NT2/D1 (cell line): ENCODE measurements around the gene KMT2C.

Source experiments
- DNase-seq: peaks from one replicate; pipeline ENCODE4 v3.0.0-alpha.2; 2011; ENCODE audit warnings: low read depth, low spot score
- H3K27me3 ChIP-seq: 2 replicates; pipeline ENCODE4 v1.6.0; 2011; ENCODE audit warnings: mild to moderate bottlenecking; ENCODE audit not compliant: insufficient read length, insufficient read depth
- H3K36me3 ChIP-seq: 2 replicates; pipeline ENCODE4 v1.6.1; 2011; ENCODE audit warnings: mild to moderate bottlenecking, low read length, mixed read lengths; ENCODE audit not compliant: insufficient read depth, insufficient read length
- H3K4me1 ChIP-seq: 2 replicates; pipeline ENCODE4 v1.5.1; 2011; ENCODE audit not compliant: insufficient read depth, insufficient read length
- H3K4me3 ChIP-seq: 2 replicates; pipeline ENCODE4 v1.5.1; 2011; ENCODE audit warnings: low read depth; ENCODE audit not compliant: insufficient read length
- H3K9ac ChIP-seq: 2 replicates; pipeline ENCODE4 v1.6.0; 2011; ENCODE audit warnings: low read depth; ENCODE audit not compliant: insufficient read length
- H3K9me3 ChIP-seq: 2 replicates; pipeline ENCODE4 v1.5.1; 2011; ENCODE audit warnings: mild to moderate bottlenecking, low read length; ENCODE audit not compliant: insufficient read depth
- SUZ12 ChIP-seq: IDR thresholded peaks from 2 replicates; pipeline ENCODE4 v1.6.1; 2011; ENCODE audit not compliant: insufficient read length, insufficient read depth; ENCODE audit errors: extremely low read depth
- YY1 ChIP-seq: IDR thresholded peaks from 2 replicates; pipeline ENCODE4 v1.6.1; 2011; ENCODE audit not compliant: insufficient read length, insufficient read depth
- ZNF274 ChIP-seq: IDR thresholded peaks from 2 replicates; pipeline ENCODE4 v1.6.1; 2011; ENCODE audit warnings: mild to moderate bottlenecking, low read depth, low read length

Gene KMT2C

GRCh38 chr7:152370297-152370696 is 65.5 kb downstream of the KMT2C start:
- Histone ChIP-seq H3K27me3 (no peaks in the 10 kb centered on the region), H3K9me3 (peaks cover 6% of the 10 kb centered on the region; the same call in 1 of the 2 replicates), H3K4me1 (no peaks in the 10 kb centered on the region), H3K36me3 (no peaks in the 10 kb centered on the region), H3K9ac (no peak overlapping the region), H3K4me3 (no peak overlapping the region)
- TF ChIP-seq YY1: no peak
- TF ChIP-seq ZNF274: no peak
- TF ChIP-seq SUZ12: no peak
- no peak for DNase-seq

DNA sequence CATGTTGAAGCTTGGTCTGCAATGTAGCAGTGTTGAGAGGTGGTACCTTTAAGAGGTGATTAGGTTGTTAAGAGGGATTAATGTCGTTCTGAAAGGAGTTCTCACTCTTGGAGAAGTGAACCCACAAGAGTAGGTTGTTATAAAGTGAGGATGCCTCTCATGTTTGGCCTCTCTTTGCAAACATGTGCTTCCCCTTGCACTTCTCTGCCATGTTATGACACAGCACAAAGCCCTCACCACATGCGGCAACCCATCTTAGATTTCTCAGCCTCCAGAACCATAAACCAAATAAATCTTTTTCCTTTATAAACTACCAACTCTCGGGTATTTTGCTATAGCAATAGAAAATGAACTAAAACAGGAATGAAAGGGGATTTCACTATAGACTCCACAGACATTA is 66.3 kb downstream of the KMT2C start:
- DNase-seq: no peak

DNA sequence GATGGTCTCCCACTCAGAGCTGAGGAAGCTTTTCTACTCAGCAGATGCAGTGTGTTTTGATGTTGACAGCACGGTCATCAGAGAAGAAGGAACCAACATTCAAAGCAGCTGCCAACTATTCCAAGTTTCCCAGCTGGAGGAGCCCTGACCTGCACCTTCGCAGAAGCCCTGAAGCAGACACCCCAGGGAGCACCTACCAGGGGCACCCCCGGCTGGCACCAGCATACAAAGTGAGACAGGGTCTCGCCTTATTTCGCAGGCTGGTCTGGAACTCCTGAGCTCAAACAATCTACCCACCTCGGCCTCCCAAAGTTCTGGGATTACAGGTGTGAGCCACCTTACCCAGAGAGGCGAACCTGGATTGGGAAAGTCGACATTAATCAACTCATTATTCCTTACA is 68.6 kb downstream of the KMT2C start:
- Histone ChIP-seq H3K4me1 (no peaks in the 10 kb centered on the region), H3K4me3 (no peak overlapping the region), H3K9me3 (no peaks in the 10 kb centered on the region; the same call in 1 of the 2 replicates), H3K9ac (no peak overlapping the region), H3K36me3 (no peaks in the 10 kb centered on the region), H3K27me3 (no peaks in the 10 kb centered on the region)
- TF ChIP-seq ZNF274: no peak
- TF ChIP-seq SUZ12: no peak
- no peak for TF ChIP-seq YY1
- no peak for DNase-seq

More for the DNA sequence above, 66.3 kb downstream of the KMT2C start:
- peaks cover 6% of the 10 kb centered on the region; the same call in 1 of the 2 replicates for H3K9me3 ChIP-seq
- no peak overlapping the region for H3K9ac ChIP-seq
- no peaks in the 10 kb centered on the region for H3K36me3 ChIP-seq
- H3K27me3 ChIP-seq: no peaks in the 10 kb centered on the region
- no peaks in the 10 kb centered on the region for H3K4me1 ChIP-seq
- TF ChIP-seq ZNF274 (no peak), SUZ12 (no peak), YY1 (no peak)
- no peak overlapping the region for H3K4me3 ChIP-seq

DNA sequence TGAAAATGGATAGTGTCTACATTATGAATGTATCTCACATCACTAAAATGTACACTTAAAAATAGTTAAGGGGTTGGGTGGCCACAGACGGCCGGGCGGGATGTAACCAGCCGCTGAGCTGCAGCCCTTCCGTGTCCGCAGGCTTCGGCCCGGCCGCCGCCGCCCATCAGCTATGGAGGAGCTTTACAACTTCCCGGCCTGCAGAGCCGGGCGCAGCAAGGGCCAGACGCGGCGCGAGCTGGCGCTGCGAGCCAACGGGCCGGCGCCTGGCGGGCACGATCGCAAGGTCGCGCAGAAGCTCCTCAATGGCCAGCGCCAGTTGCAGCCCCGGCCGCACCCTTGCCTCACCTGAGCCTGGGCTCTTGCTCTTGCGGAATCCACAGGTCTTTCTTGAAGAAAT is 69.1 kb downstream of the KMT2C start:
- TF ChIP-seq ZNF274: no peak
- TF ChIP-seq YY1: no peak
- no peak for TF ChIP-seq SUZ12
- H3K36me3 ChIP-seq: no peaks in the 10 kb centered on the region
- H3K9me3 ChIP-seq: no peaks in the 10 kb centered on the region
- H3K4me1 ChIP-seq: no peaks in the 10 kb centered on the region
- no peaks in the 10 kb centered on the region for H3K27me3 ChIP-seq
- no peak for DNase-seq
- no peak overlapping the region for H3K9ac ChIP-seq
- H3K4me3 ChIP-seq: no peak overlapping the region

DNA sequence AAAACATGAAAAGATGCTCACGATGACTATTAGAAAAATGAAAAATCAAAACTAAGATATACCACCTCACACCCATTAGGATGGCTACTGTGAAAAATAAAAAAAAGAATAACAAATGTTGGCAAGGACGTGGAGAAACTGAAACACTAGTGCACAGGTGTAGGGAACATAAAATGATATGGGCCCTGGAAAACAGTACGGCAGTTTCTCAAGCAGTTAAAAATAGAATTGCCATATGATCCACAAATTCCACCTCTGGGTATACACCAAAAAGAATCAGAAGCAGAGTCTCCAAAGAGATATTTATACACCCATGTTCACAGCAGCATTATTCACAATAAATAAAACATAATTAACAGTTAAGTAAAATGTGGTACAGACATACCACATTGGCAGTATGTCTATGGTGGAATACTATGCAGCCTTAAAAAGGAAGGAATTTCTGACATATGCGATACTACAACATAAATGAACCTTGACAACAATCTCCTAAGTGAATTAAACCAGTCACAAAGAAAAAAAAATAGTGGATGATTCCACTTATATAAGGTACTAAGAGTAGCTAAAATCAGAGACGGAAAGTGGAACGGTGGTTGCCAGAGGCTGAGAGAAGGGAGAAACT is 69.7 kb downstream of the KMT2C start:
- TF ChIP-seq SUZ12: no peak
- no peak for TF ChIP-seq YY1
- TF ChIP-seq ZNF274: no peak
- DNase-seq: no peak
- no peaks in the 10 kb centered on the region for H3K36me3 ChIP-seq

DNA sequence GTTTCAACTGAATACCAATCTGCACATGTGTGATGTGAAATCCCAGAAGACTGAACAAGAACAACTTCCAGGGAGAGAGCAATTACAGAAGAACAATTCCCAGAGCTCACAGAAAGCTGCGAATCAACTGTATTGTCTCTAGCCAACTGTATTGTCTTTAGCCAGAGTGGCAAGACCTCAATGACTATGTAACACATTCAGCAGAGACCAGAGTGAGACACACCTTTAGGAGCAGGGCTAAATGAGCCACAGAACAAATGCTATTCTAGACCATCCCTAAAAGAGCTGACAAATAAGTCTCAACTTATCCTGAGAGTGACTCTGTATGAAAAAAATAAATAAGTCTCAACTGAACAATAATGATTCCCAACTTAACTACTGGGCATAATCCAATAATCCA is 72.0 kb downstream of the KMT2C start:
- no peaks in the 10 kb centered on the region for H3K4me1 ChIP-seq
- TF ChIP-seq YY1 (no peak), ZNF274 (no peak), SUZ12 (no peak)
- H3K36me3 ChIP-seq: no peaks in the 10 kb centered on the region
- no peak overlapping the region for H3K9ac ChIP-seq
- no peaks in the 10 kb centered on the region for H3K9me3 ChIP-seq
- no peaks in the 10 kb centered on the region for H3K27me3 ChIP-seq
- H3K4me3 ChIP-seq: no peak overlapping the region
- no peak for DNase-seq

More for the DNA sequence above, 69.7 kb downstream of the KMT2C start:
- Histone ChIP-seq H3K9ac (no peak overlapping the region), H3K4me3 (no peak overlapping the region), H3K27me3 (no peaks in the 10 kb centered on the region), H3K9me3 (no peaks in the 10 kb centered on the region), H3K4me1 (no peaks in the 10 kb centered on the region)

DNA sequence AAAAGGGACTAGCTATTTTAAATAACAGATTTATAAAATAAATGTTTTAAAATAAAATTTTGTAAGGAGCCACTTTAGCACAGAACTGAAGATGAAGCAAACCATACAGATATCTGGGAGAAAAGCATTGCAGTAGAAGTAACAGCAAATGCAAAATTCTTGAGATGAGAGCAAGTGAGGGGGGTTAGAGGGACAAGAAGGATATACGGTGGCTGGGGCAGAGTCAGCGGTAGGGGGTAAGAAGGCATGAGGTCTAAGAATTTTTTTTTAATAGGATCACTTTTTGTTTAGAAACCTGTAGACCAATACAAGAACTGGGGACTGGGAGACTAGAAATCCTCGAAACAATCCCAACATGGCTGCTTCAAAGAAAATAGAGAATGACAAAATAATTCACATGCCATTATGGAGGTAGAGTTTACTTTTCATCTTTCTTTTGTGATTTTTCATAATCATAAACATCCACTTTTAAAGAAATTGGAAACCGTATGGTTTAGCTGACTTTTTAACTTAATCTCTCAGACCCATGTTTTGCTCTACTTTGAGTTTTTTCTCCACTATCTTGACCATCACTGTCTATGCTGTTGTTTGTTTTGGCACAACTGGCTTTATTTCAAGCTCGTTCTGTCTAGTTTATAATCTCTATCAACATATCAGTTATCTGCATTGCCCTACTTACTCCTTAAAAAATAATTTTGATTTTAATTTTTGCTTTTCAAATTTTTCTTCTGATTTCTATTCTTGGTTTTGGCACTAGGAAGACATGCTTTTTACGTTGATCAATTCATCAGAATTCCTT is 73.5 kb downstream of the KMT2C start:
- TF ChIP-seq SUZ12 (no peak), YY1 (no peak), ZNF274 (no peak)
- Histone ChIP-seq H3K9me3 (no peaks in the 10 kb centered on the region), H3K4me3 (no peak overlapping the region), H3K9ac (no peak overlapping the region), H3K36me3 (no peaks in the 10 kb centered on the region), H3K4me1 (no peaks in the 10 kb centered on the region), H3K27me3 (no peaks in the 10 kb centered on the region)
- no peak for DNase-seq
